ENCODE data around the gene KNCN.

The KNCN gene

DNA sequence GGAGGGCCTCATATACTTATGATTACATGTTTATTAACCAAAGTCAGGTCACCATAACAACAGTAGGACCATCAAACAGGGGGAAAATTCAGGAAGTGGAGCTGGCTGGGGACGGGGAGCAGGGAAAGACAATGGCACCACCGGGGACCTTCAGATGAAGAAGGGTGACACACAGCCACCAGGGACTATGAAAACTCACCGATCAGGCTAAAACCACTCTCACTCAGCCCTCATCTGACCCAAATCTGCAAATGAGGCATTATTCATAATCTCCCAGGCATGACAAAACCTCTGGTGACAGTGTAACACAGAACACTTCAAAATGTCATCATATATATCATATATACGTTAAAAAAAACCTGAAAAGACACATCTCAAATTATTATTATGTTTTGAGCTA is 41.4 kb upstream of the KNCN start:
- DNase-seq (ENCODE audit: low spot score) = no peak
- peak overlapping the region in 1 of 2 donors; percentile 64 for H3K27ac ChIP-seq
- no peak overlapping the region for H3K4me3 ChIP-seq
- no peak for TF ChIP-seq CTCF (IDR thresholded peaks at IDR 0.05)

DNA sequence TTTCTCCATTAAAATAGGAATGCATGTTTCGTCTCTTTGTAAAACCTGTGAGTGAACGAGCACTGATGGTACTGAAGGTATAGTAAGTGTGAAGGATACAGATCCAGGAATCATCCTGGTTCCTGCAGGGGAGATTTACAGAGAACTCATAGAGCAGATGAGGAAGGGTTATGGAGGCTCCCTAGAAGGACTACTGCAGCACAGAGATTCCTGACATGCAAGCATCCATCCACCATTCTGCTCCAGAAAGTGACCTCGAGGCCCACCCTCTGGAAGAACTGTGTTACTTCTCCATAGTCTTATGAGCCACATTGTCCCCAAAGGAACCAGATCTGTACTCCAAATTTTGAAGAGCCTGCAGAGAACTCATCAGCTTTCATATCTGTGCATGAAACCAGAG is 38.1 kb upstream of the KNCN start:
- no peak for TF ChIP-seq CTCF (IDR thresholded peaks at IDR 0.05)
- DNase-seq (ENCODE audit: low spot score) = no peak
- H3K4me3 ChIP-seq = no peak overlapping the region
- no peak overlapping the region for H3K27ac ChIP-seq

GRCh38 chr1:46587069-46587468 is 35.6 kb upstream of the KNCN start:
- Histone ChIP-seq H3K4me3 (no peak overlapping the region), H3K27ac (peak overlapping the region in 1 of 2 donors; percentile 32)
- TF ChIP-seq CTCF (IDR thresholded peaks at IDR 0.05) = no peak
- no peak for DNase-seq (ENCODE audit: low spot score)

GRCh38 chr1:46585312-46585938 is 34.0 kb upstream of the KNCN start:
- TF ChIP-seq CTCF (IDR thresholded peaks at IDR 0.05) = no peak
- Histone ChIP-seq H3K27ac (no peak overlapping the region), H3K4me3 (no peak overlapping the region)
- no peak for DNase-seq (ENCODE audit: low spot score)

- H3K4me3 ChIP-seq = no peak overlapping the region
- DNase-seq (ENCODE audit: low spot score) = no peak
- no peak for TF ChIP-seq CTCF (IDR thresholded peaks at IDR 0.05)
- H3K27ac ChIP-seq = no peak overlapping the region
Measured at GRCh38 chr1:46583494-46583893, 32.0 kb upstream of the KNCN start.

DNA sequence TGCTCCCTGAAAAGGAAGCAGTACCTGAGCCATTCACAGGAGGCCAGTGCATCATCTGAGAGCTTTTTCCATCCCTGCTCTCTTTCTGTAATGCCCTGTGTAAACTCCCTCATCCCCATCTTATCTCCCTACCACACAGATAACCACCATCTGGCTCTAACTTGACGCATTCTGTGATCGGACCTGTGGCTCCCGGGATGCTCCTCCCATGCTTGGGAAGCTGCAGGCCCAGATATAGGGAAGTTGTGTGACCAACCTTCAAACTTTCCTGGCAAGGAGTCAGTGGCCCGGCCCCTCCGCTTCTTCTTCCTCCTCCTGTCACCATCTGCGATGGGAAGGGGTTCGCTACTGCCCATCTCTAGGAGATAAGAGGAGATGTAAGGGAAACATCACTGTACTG is 31.5 kb upstream of the KNCN start:
- no peak overlapping the region for H3K27ac ChIP-seq
- H3K4me3 ChIP-seq = no peak overlapping the region
- TF ChIP-seq CTCF (IDR thresholded peaks at IDR 0.05) = no peak
- no peak for DNase-seq (ENCODE audit: low spot score)

GRCh38 chr1:46581681-46582455 is 30.4 kb upstream of the KNCN start:
- peak overlapping the region in 1 of 2 donors; percentile 8 for H3K27ac ChIP-seq
- H3K4me3 ChIP-seq = no peak overlapping the region
- no peak for TF ChIP-seq CTCF (IDR thresholded peaks at IDR 0.05)
- DNase-seq (ENCODE audit: low spot score) = no peak

Data from coronary artery (tissue), 2 donors.